ENCODE data around the gene PRRX1.

The PRRX1 gene

GRCh38 chr1:170776252-170776651 lies 112.3 kb downstream of the PRRX1 start:
- no peak for FAIRE-seq

DNA sequence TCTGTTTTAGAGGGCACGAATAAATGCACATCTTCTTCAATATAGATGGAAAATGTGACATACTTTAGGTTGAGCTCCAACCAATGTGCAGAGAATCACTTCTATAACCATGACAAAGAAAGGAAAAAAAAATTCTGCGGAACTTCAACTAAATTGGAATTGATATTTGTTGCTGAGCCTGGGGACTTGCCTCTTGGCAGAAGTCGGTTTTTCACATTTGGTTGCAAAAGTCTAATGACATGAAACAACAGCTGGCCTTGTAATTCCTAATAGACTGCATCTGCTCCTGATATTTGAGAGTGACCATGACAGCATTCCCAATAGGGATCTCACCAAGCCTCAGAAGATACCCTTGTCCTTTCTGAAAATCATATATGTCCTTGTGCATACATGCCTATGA lies 112.8 kb downstream of the PRRX1 start:
- no peak for FAIRE-seq
